A673 (cell line): ENCODE measurements around the gene SLMAP. TPM values are rescaled to one million over a fixed set of nuclear protein-coding genes. Genes with fewer than 3 reads are reported as not detected.

Experiments
- BruUV-seq: library from RNA; stranded (reverse); fragments of 400-500 nt; replicated peaks from 2 replicates; lab custom pipeline; 2021; lab: Mats Ljungman, UMichigan
- CTCF ChIA-PET: fragments of 300-600 bp; sonication (Branson Sonifier 250); formaldehyde crosslinking; loops from one replicate; lab custom pipeline; 2022; ENCODE audit warnings: antibody characterized with exemption; lab: Charles Lee
- POLR2A ChIA-PET: fragments of 300-600 bp; sonication (Branson Sonifier 250); formaldehyde crosslinking; loops from one replicate; lab custom pipeline; 2022; ENCODE audit warnings: antibody characterized with exemption; ENCODE audit not compliant: low non-redundant PET; lab: Charles Lee
- DNase-seq: peaks from one replicate; pipeline ENCODE4 v3.0.0-alpha.2; 2015; ENCODE audit warnings: low spot score
- H3K27ac ChIP-seq: fragments of 200-600 bp; sonication (generic); 2 replicates; pipeline ENCODE4 v1.5.1; 2016; ENCODE audit warnings: mixed run types, low read depth, mild to moderate bottlenecking, mixed read lengths, antibody characterized with exemption, low read length; ENCODE audit not compliant: poor library complexity, severe bottlenecking
- H3K27me3 ChIP-seq: fragments of 200-600 bp; sonication (generic); replicated peaks from 2 replicates; pipeline ENCODE4 v1.6.1; 2017; ENCODE audit warnings: mixed run types, low read depth, mild to moderate bottlenecking, mixed read lengths, antibody characterized with exemption, low read length; ENCODE audit not compliant: insufficient read depth, poor library complexity
- H3K36me3 ChIP-seq: fragments of 200-600 bp; sonication (generic); 2 replicates; pipeline ENCODE4 v1.6.1; 2016; ENCODE audit warnings: mixed run types, mild to moderate bottlenecking, mixed read lengths, antibody characterized with exemption, low read length; ENCODE audit not compliant: insufficient read depth, poor library complexity, severe bottlenecking
- H3K4me1 ChIP-seq: fragments of 200-600 bp; sonication (generic); 2 replicates; pipeline ENCODE4 v1.6.1; 2017; ENCODE audit warnings: mixed run types, mild to moderate bottlenecking, mixed read lengths, antibody characterized with exemption, low read length; ENCODE audit not compliant: insufficient read depth, poor library complexity, severe bottlenecking
- H3K4me3 ChIP-seq: fragments of 200-600 bp; sonication (generic); 2 replicates; pipeline ENCODE4 v1.5.1; 2016; ENCODE audit warnings: low read depth, mixed run types, mild to moderate bottlenecking, mixed read lengths, low read length; ENCODE audit not compliant: poor library complexity, severe bottlenecking
- H3K9me3 ChIP-seq: fragments of 200-600 bp; sonication (generic); 2 replicates; pipeline ENCODE4 v1.6.1; 2016; ENCODE audit warnings: mixed run types, low read depth, mild to moderate bottlenecking, mixed read lengths, antibody characterized with exemption, low read length; ENCODE audit not compliant: poor library complexity, severe bottlenecking
- EZH2 ChIP-seq: fragments of 200-600 bp; sonication (generic); IDR thresholded peaks from 2 replicates; pipeline ENCODE4 v1.6.1; 2017; ENCODE audit warnings: borderline replicate concordance, low read depth, mild to moderate bottlenecking, mixed read lengths, antibody characterized with exemption, low read length; ENCODE audit not compliant: poor library complexity, severe bottlenecking
- intact Hi-C: fragments of 100-400 bp; cut with micrococcal nuclease; formaldehyde crosslinking; loops from one replicate; pipeline ENCODE4 v1.10.0; 2022; ENCODE audit not compliant: unreplicated experiment
- total RNA-seq: library from RNA; stranded (reverse); gene quantifications from 2 replicates; pipeline ENCODE4 v1.2.3, GENCODE V29; 2021
- TF ChIP-seq, protein P1 (sequence below): fragments of 300-800, 200-600 bp; sonication (generic); conservative IDR thresholded peaks from 2 replicates; pipeline ENCODE4 v1.5.1; 2017; ENCODE audit warnings: low read depth, mild to moderate bottlenecking, antibody characterized with exemption, low read length, moderate library complexity, mixed read lengths

SLMAP gene
- total RNA-seq, 1 experiment from 2014 or later = 32.4 TPM

- Histone ChIP-seq H3K36me3 (no peaks in the 10 kb centered on the region), H3K27me3 (no peaks in the 10 kb centered on the region), H3K4me1 (peaks cover 14% of the 10 kb centered on the region), H3K27ac (no peak overlapping the region), H3K4me3 (no peak overlapping the region), H3K9me3 (no peaks in the 10 kb centered on the region)
- TF ChIP-seq, protein P1, sequence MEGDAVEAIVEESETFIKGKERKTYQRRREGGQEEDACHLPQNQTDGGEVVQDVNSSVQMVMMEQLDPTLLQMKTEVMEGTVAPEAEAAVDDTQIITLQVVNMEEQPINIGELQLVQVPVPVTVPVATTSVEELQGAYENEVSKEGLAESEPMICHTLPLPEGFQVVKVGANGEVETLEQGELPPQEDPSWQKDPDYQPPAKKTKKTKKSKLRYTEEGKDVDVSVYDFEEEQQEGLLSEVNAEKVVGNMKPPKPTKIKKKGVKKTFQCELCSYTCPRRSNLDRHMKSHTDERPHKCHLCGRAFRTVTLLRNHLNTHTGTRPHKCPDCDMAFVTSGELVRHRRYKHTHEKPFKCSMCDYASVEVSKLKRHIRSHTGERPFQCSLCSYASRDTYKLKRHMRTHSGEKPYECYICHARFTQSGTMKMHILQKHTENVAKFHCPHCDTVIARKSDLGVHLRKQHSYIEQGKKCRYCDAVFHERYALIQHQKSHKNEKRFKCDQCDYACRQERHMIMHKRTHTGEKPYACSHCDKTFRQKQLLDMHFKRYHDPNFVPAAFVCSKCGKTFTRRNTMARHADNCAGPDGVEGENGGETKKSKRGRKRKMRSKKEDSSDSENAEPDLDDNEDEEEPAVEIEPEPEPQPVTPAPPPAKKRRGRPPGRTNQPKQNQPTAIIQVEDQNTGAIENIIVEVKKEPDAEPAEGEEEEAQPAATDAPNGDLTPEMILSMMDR = no peak
- no peak for TF ChIP-seq EZH2
- CTCF ChIA-PET = no interaction called here
- intact Hi-C loops = no loop called here
- POLR2A ChIA-PET = no interaction called here
- no peak for DNase-seq
- BruUV-seq = no TSS peak
Measured at GRCh38 chr3:57794501-57794900, 38.4 kb downstream of the SLMAP start.

- H3K4me3 ChIP-seq = no peak overlapping the region
- BruUV-seq = no TSS peak
- ChIA-PET CTCF (no interaction called here), POLR2A (no interaction called here)
- no peak for TF ChIP-seq EZH2
- TF ChIP-seq, protein P1 = no peak
- H3K36me3 ChIP-seq = no peaks in the 10 kb centered on the region
- H3K27me3 ChIP-seq = no peaks in the 10 kb centered on the region
- intact Hi-C loops = no loop called here
- no peak overlapping the region for H3K27ac ChIP-seq
- H3K9me3 ChIP-seq = no peaks in the 10 kb centered on the region
- DNase-seq = no peak
- peaks cover 14% of the 10 kb centered on the region for H3K4me1 ChIP-seq
Measured at GRCh38 chr3:57794951-57795350, 38.8 kb downstream of the SLMAP start.

DNA sequence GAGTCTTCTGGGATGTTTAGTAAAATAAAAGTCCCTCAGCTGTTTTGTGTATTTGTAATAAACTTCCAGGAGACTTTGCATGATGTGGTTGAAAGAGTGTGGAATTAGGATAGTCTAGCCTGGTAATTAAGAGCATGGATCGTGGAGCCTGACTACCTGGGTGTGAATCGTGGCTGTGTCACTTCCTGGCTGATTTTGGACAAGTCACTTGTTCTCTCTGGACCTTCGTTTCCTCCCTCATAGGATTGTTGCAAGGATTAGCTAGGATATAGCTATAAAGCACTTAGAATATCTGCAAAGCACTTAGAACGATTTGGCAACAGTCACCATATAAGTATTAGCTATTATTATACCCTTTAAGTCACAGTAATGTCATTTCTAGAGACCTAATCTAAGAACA, 40.2 kb downstream of the SLMAP start:
- no peaks in the 10 kb centered on the region for H3K27me3 ChIP-seq
- ChIA-PET CTCF (no interaction called here), POLR2A (no interaction called here)
- H3K4me1 ChIP-seq = peaks cover 14% of the 10 kb centered on the region
- H3K36me3 ChIP-seq = no peaks in the 10 kb centered on the region
- no peak overlapping the region for H3K27ac ChIP-seq
- TF ChIP-seq, protein P1 = no peak
- TF ChIP-seq EZH2 = no peak
- intact Hi-C loops = no loop called here
- H3K4me3 ChIP-seq = no peak overlapping the region
- no peaks in the 10 kb centered on the region for H3K9me3 ChIP-seq
- no TSS peak for BruUV-seq
- DNase-seq = no peak
